Karpas-422 (cell line): ENCODE measurements around the gene DGAT2L6. TPM values are rescaled to one million over a fixed set of nuclear protein-coding genes. Genes with fewer than 3 reads are reported as not detected.
A peak's percentile ranks its signal among the peaks of the same experiment; 100 is the strongest.

Experiments
- DNase-seq: peaks from one replicate; pipeline ENCODE4 v3.0.0-alpha.2; 2015
- H2AFZ ChIP-seq: fragments of 200-600 bp; sonication (generic); 2 replicates; pipeline ENCODE4 v1.6.1; 2014; ENCODE audit warnings: antibody characterized with exemption, low read length, mixed read lengths
- H3K27ac ChIP-seq: fragments of 200-600 bp; sonication (generic); 2 replicates; pipeline ENCODE4 v1.5.1; 2014; ENCODE audit warnings: mild to moderate bottlenecking, low read length, moderate library complexity
- H3K27me3 ChIP-seq: fragments of 200-600 bp; sonication (generic); 2 replicates; pipeline ENCODE4 v1.6.1; 2014; ENCODE audit warnings: low read length, mixed read lengths
- H3K36me3 ChIP-seq: fragments of 200-600 bp; sonication (generic); 2 replicates; pipeline ENCODE4 v1.6.1; 2014; ENCODE audit warnings: low read length, mixed read lengths; ENCODE audit not compliant: insufficient read depth
- H3K4me1 ChIP-seq: fragments of 200-600 bp; sonication (generic); 2 replicates; pipeline ENCODE4 v1.6.1; 2014; ENCODE audit warnings: mild to moderate bottlenecking, low read length, mixed read lengths
- H3K4me2 ChIP-seq: fragments of 200-600 bp; sonication (generic); 2 replicates; pipeline ENCODE4 v1.6.1; 2014; ENCODE audit warnings: low read length, low read depth, mild to moderate bottlenecking; ENCODE audit not compliant: poor library complexity, severe bottlenecking
- H3K4me3 ChIP-seq: fragments of 200-600 bp; sonication (generic); 2 replicates; pipeline ENCODE4 v1.5.1; 2014; ENCODE audit warnings: mild to moderate bottlenecking, antibody characterized with exemption, low read length, mixed read lengths
- H3K79me2 ChIP-seq: fragments of 200-600 bp; sonication (generic); 2 replicates; pipeline ENCODE4 v1.6.1; 2014; ENCODE audit warnings: mild to moderate bottlenecking, low read length, mixed read lengths
- H3K9ac ChIP-seq: fragments of 200-600 bp; sonication (generic); 2 replicates; pipeline ENCODE4 v1.6.0; 2014; ENCODE audit warnings: low read length
- H3K9me2 ChIP-seq: fragments of 200-600 bp; sonication (generic), shearing (Covaris generic); replicated peaks from 2 replicates; pipeline ENCODE4 v1.6.0; 2014; ENCODE audit warnings: mild to moderate bottlenecking, low read length, moderate library complexity; ENCODE audit not compliant: insufficient read depth
- H3K9me3 ChIP-seq: fragments of 300-700, 200-600 bp; sonication (generic); 2 replicates; pipeline ENCODE4 v1.6.1; 2014; ENCODE audit warnings: low read length, mixed read lengths
- H4K20me1 ChIP-seq: fragments of 200-600 bp; sonication (generic); 2 replicates; pipeline ENCODE4 v1.6.1; 2014; ENCODE audit warnings: mild to moderate bottlenecking, antibody characterized with exemption, low read length, low read depth; ENCODE audit not compliant: insufficient read depth
- total RNA-seq: library from RNA; depleted of rRNA; stranded (reverse); fragments of >200 nt; shearing (Covaris generic); gene quantifications from 2 replicates; pipeline ENCODE4 v1.2.3, GENCODE V29; 2014; ENCODE audit warnings: low replicate concordance; rRNA removed

Gene DGAT2L6, protein sequence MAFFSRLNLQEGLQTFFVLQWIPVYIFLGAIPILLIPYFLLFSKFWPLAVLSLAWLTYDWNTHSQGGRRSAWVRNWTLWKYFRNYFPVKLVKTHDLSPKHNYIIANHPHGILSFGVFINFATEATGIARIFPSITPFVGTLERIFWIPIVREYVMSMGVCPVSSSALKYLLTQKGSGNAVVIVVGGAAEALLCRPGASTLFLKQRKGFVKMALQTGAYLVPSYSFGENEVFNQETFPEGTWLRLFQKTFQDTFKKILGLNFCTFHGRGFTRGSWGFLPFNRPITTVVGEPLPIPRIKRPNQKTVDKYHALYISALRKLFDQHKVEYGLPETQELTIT
- not detected in 2 replicates for total RNA-seq

GRCh38 chrX:70176938-70177533 is at the start of gene DGAT2L6:
Gene DGAT2L6, plus strand, starts transcription at chrX:70177483. Its CDS starts 100 bp downstream, at chrX:70177583.
- peak within 1 kb of the TSS; percentile 57 for H3K4me2 ChIP-seq
- H3K27ac ChIP-seq = peak within 1 kb of the TSS; percentile 71

GRCh38 chrX:70128071-70128470 is 49.2 kb upstream of the DGAT2L6 start:
- no peak for DNase-seq

More at GRCh38 chrX:70176938-70177533, at the start of gene DGAT2L6:
- Histone ChIP-seq H3K9me3 (no peaks in the 10 kb centered on the region), H3K9ac (peak within 1 kb of the TSS; percentile 19; the same call in 1 of the 2 replicates), H3K9me2 (no peaks in the 10 kb centered on the region), H3K4me3 (0 out of 2 replicates have a peak within 1 kb of the TSS, but pooled peaks have one; percentile 19), H3K36me3 (no peaks in the 10 kb centered on the region), H2AFZ (peak within 1 kb of the TSS; percentile 3; the same call in 1 of the 2 replicates), H4K20me1 (no peaks in the 10 kb centered on the region), H3K4me1 (peaks cover 36% of the 10 kb centered on the region), H3K79me2 (no peaks in the 10 kb centered on the region), H3K27me3 (no peaks in the 10 kb centered on the region)
- DNase-seq = peak; percentile 77

GRCh38 chrX:70129816-70130215 is 47.5 kb upstream of the DGAT2L6 start:
- no peak overlapping the region for H3K9ac ChIP-seq
- no peak for DNase-seq
- no peaks in the 10 kb centered on the region for H3K36me3 ChIP-seq
- no peak overlapping the region for H3K4me3 ChIP-seq
- no peak overlapping the region for H2AFZ ChIP-seq
- H3K9me2 ChIP-seq = no peaks in the 10 kb centered on the region
- no peak overlapping the region for H3K27ac ChIP-seq
- H3K4me2 ChIP-seq = no peak overlapping the region
- H3K4me1 ChIP-seq = peaks cover 31% of the 10 kb centered on the region
- no peaks in the 10 kb centered on the region for H3K27me3 ChIP-seq
- no peaks in the 10 kb centered on the region; the same call in 1 of the 2 replicates for H4K20me1 ChIP-seq
- peaks cover 10% of the 10 kb centered on the region for H3K79me2 ChIP-seq
- no peaks in the 10 kb centered on the region for H3K9me3 ChIP-seq

More at GRCh38 chrX:70128071-70128470, 49.2 kb upstream of the DGAT2L6 start:
- Histone ChIP-seq H3K36me3 (no peaks in the 10 kb centered on the region), H2AFZ (no peak overlapping the region), H3K79me2 (no peaks in the 10 kb centered on the region), H3K9me2 (no peaks in the 10 kb centered on the region), H3K27me3 (no peaks in the 10 kb centered on the region), H3K4me1 (peaks cover 27% of the 10 kb centered on the region), H3K9me3 (no peaks in the 10 kb centered on the region), H4K20me1 (no peaks in the 10 kb centered on the region), H3K27ac (no peak overlapping the region), H3K9ac (no peak overlapping the region), H3K4me3 (no peak overlapping the region), H3K4me2 (peak overlapping the region; percentile 44)

GRCh38 chrX:70132224-70132623 is 45.1 kb upstream of the DGAT2L6 start:
- Histone ChIP-seq H3K27me3 (no peaks in the 10 kb centered on the region), H3K4me1 (peaks cover 38% of the 10 kb centered on the region), H3K9me3 (no peaks in the 10 kb centered on the region), H3K4me3 (peak overlapping the region; percentile 84; the same call in 1 of the 2 replicates), H3K36me3 (no peaks in the 10 kb centered on the region), H3K9ac (peak overlapping the region; percentile 89; the same call in 1 of the 2 replicates), H2AFZ (peak overlapping the region; percentile 94), H3K79me2 (peaks cover 23% of the 10 kb centered on the region), H3K27ac (peak overlapping the region; percentile 70), H3K4me2 (peak overlapping the region; percentile 80), H3K9me2 (no peaks in the 10 kb centered on the region), H4K20me1 (no peaks in the 10 kb centered on the region; the same call in 1 of the 2 replicates)
- DNase-seq = peak; percentile 51

GRCh38 chrX:70132877-70133302 is 44.4 kb upstream of the DGAT2L6 start:
- no peaks in the 10 kb centered on the region for H3K9me2 ChIP-seq
- H3K9ac ChIP-seq = peak overlapping the region; percentile 89
- peak overlapping the region; percentile 84 for H3K4me3 ChIP-seq

GRCh38 chrX:70133303-70134115 is 43.8 kb upstream of the DGAT2L6 start, which contains the start of gene IGBP1:
Gene IGBP1, plus strand, starts transcription at chrX:70133447. Its CDS starts 501 bp downstream, at chrX:70133948.
- peak; percentile 93 for DNase-seq
- Histone ChIP-seq H3K36me3 (no peaks in the 10 kb centered on the region), H3K9me2 (no peaks in the 10 kb centered on the region), H3K9me3 (no peaks in the 10 kb centered on the region), H3K27me3 (no peaks in the 10 kb centered on the region), H3K9ac (peak within 1 kb of the TSS; percentile 89), H3K4me1 (peaks cover 33% of the 10 kb centered on the region), H4K20me1 (no peaks in the 10 kb centered on the region; the same call in 1 of the 2 replicates), H3K27ac (peak within 1 kb of the TSS; percentile 82), H3K4me2 (peak within 1 kb of the TSS; percentile 80), H3K79me2 (peaks cover 23% of the 10 kb centered on the region), H3K4me3 (peak within 1 kb of the TSS; percentile 84), H2AFZ (peak within 1 kb of the TSS; percentile 94)

More at GRCh38 chrX:70132877-70133302, 44.4 kb upstream of the DGAT2L6 start:
- H3K27me3 ChIP-seq = no peaks in the 10 kb centered on the region
- peak overlapping the region; percentile 80 for H3K4me2 ChIP-seq
- peaks cover 38% of the 10 kb centered on the region for H3K4me1 ChIP-seq
- no peaks in the 10 kb centered on the region for H3K36me3 ChIP-seq
- peaks cover 23% of the 10 kb centered on the region for H3K79me2 ChIP-seq
- peak overlapping the region; percentile 94; the same call in 1 of the 2 replicates for H2AFZ ChIP-seq
- no peaks in the 10 kb centered on the region; the same call in 1 of the 2 replicates for H4K20me1 ChIP-seq
- H3K27ac ChIP-seq = peak overlapping the region; percentile 70
- H3K9me3 ChIP-seq = no peaks in the 10 kb centered on the region
- DNase-seq = no peak

GRCh38 chrX:70134116-70134477 is 43.2 kb upstream of the DGAT2L6 start:
- Histone ChIP-seq H3K4me2 (peak overlapping the region; percentile 80), H3K4me3 (peak overlapping the region; percentile 84), H3K27ac (no peak overlapping the region), H3K9me2 (no peaks in the 10 kb centered on the region), H4K20me1 (no peaks in the 10 kb centered on the region; the same call in 1 of the 2 replicates), H3K27me3 (no peaks in the 10 kb centered on the region), H2AFZ (no peak overlapping the region), H3K9me3 (no peaks in the 10 kb centered on the region), H3K79me2 (peaks cover 23% of the 10 kb centered on the region), H3K9ac (peak overlapping the region; percentile 89), H3K36me3 (no peaks in the 10 kb centered on the region), H3K4me1 (peaks cover 27% of the 10 kb centered on the region)
- no peak for DNase-seq
